C1 segment of cervical spinal cord (tissue), 14 donors: Measurements from ENCODE around the gene LAMTOR3.
"Not testable (repeated sequence)": the region's sequence is repeated elsewhere in the genome, so short reads cannot be mapped to it uniquely, and the experiment has no call there.

ENCODE experiments used
- DNase-seq, 14 donors: peaks; one replicate each; lab custom pipeline; 2025; lab: John Stamatoyannopoulos, UW

LAMTOR3 gene

GRCh38 chr4:99832321-99832720 lies 61.9 kb downstream of the LAMTOR3 start:
- DNase-seq, result no peak

GRCh38 chr4:99830051-99830450 lies 64.2 kb downstream of the LAMTOR3 start:
- not testable (repeated sequence) for DNase-seq

- no peak for DNase-seq
Measured at GRCh38 chr4:99828477-99828876, 65.8 kb downstream of the LAMTOR3 start.
